Measurements from ENCODE around the gene MCRIP1.

Gene MCRIP1

DNA sequence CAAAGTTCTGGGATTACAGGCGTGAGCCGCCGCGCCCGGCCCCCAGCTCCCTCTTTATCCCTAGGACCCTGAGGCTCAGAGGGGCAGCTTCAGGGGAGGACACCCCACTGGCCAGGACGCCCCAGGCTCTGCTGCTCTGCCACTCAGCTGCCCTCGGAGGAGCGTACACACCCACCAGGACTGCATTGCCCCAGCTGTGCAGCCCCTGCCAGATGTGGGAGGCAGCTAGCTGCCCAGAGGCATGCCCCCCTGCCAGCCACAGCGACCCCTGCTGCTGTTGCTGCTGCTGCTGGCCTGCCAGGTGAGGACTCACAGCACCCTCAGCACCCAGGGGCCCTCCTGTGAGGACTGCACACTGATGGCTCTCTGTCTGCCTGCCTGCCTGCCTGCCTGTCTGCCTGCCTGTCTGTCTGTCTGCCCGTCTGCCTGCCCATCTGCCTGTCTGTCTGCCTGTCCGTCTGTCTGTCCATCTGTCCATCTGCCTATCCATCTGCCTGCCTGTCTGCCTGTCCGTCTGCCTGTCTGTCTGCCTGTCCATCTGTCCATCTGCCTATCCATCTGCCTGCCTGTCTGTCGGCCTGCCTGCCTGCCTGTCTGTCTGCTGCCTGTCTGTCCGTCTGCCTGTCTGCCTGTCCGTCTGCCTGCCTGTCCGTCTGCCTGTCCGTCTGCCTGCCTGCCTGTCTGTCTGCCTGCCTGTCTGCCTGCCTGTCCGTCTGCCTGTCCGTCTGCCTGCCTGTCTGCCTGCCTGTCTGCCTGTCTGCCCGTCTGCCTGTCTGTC, 24.1 kb downstream of the MCRIP1 start:
- peaks cover 56% of the 10 kb centered on the region for H3K27me3 ChIP-seq (ENCODE audit: insufficient read depth, low read length)
- H3K79me2 ChIP-seq (ENCODE audit: control insufficient read depth, insufficient read depth, low read length, unreplicated experiment): no peaks in the 10 kb centered on the region
- no peak overlapping the region for H3K4me3 ChIP-seq (ENCODE audit: low read depth, low read length)
- H3K27ac ChIP-seq (ENCODE audit: low read depth, low read length): no peak overlapping the region
- no peaks in the 10 kb centered on the region for H3K36me3 ChIP-seq (ENCODE audit: insufficient read depth, low read length)
- H2AFZ ChIP-seq (ENCODE audit: low read length, unreplicated experiment): no peak overlapping the region
- H3K4me1 ChIP-seq (ENCODE audit: control insufficient read depth, insufficient read depth, low read length, unreplicated experiment): no peaks in the 10 kb centered on the region

DNA sequence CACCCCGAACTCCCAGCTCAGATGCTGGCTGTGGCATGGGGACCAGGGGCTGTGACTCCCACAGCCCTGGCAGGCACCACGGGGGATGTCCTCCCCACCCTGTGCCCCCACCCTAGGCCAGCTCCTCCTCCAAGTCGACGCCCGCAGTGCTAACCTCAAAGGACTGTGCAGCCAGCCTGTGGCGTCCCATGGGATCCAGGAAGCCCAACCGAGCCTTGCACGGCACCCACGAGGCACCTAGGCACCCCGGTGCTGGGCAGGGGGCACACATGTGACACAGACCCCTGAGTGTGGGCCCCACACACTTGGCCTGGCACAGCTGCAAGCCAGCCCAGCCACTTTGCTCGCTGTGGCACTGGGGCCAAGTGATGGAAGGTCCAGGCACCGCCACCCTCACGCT, 25.3 kb downstream of the MCRIP1 start:
- Histone ChIP-seq H3K27me3 (ENCODE audit: insufficient read depth, low read length) (peaks cover 67% of the 10 kb centered on the region), H3K4me1 (ENCODE audit: control insufficient read depth, insufficient read depth, low read length, unreplicated experiment) (no peaks in the 10 kb centered on the region), H2AFZ (ENCODE audit: low read length, unreplicated experiment) (no peak overlapping the region), H3K36me3 (ENCODE audit: insufficient read depth, low read length) (no peaks in the 10 kb centered on the region), H3K4me3 (ENCODE audit: low read depth, low read length) (no peak overlapping the region), H3K27ac (ENCODE audit: low read depth, low read length) (no peak overlapping the region), H3K79me2 (ENCODE audit: control insufficient read depth, insufficient read depth, low read length, unreplicated experiment) (no peaks in the 10 kb centered on the region)

DNA sequence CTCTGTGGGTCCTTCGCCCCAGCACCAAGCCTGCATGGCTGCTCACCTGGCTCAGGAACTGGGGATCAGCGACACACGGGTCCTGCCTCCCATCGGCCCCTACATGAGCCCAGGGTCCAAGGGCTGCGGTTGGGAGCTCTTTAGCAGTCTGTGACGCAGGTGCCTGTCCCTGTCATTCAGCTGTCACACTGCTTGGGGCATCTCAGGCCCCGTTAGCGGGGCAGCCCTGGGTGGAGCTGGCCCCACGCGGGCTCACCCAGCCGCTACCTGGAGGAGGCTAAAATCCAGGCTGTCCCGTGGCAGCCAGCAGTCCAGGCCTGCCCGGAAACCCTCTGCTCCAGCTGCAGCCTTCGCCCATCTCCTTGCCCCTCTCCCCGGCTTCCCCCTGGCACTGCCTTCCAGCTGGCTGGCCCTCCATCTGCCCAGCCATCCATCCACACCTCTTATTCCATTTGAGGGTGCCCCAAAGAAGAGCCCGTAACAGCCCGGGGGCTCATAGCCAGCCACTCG, 25.8 kb downstream of the MCRIP1 start:
- no peak overlapping the region for H3K4me3 ChIP-seq (ENCODE audit: low read depth, low read length)
- H3K27ac ChIP-seq (ENCODE audit: low read depth, low read length): no peak overlapping the region
- no peak overlapping the region for H2AFZ ChIP-seq (ENCODE audit: low read length, unreplicated experiment)
- H3K79me2 ChIP-seq (ENCODE audit: control insufficient read depth, insufficient read depth, low read length, unreplicated experiment): no peaks in the 10 kb centered on the region
- H3K27me3 ChIP-seq (ENCODE audit: insufficient read depth, low read length): peaks cover 73% of the 10 kb centered on the region
- H3K4me1 ChIP-seq (ENCODE audit: control insufficient read depth, insufficient read depth, low read length, unreplicated experiment): no peaks in the 10 kb centered on the region
- H3K36me3 ChIP-seq (ENCODE audit: insufficient read depth, low read length): no peaks in the 10 kb centered on the region

DNA sequence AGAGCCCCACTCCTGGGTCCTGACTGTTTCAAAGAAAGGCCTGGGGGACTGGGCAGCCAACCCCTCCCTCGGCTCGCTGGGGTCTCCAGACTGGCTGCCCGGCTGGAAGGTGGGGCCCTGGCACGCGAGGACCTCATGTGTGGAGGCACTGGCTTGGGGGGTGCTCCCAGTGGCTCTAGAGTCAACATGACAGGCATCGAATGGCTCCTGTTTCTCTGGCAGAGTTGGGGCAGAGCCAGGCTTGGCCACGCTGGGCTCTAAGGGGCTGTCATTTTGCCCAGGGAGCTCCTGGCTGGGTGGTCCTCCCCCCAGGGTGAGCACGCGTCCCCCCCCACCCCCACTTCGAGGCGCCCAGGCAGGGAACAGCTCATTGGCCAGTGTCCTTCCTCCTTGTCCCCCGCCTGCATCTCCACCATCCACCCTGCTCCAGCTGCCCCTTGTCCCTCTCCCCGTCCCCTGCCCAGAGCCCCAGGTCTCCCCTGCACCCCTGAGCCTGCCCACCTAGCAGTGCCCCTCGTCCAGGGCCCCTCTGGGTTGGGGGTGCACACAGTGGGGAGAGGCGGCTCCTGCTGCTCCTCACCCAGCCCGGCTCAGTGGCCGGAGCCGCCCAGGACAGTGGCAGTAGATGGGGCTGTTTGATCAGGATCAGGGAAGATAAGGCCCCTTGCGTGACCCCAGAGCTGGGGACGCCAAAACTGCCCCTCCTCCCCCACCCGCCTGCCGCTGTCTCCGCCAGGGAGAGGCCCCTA, 26.5 kb downstream of the MCRIP1 start:
- H3K4me1 ChIP-seq (ENCODE audit: control insufficient read depth, insufficient read depth, low read length, unreplicated experiment): no peaks in the 10 kb centered on the region
- no peaks in the 10 kb centered on the region for H3K36me3 ChIP-seq (ENCODE audit: insufficient read depth, low read length)
- no peak overlapping the region for H3K4me3 ChIP-seq (ENCODE audit: low read depth, low read length)
- H3K79me2 ChIP-seq (ENCODE audit: control insufficient read depth, insufficient read depth, low read length, unreplicated experiment): no peaks in the 10 kb centered on the region
- H3K27ac ChIP-seq (ENCODE audit: low read depth, low read length): no peak overlapping the region
- no peak overlapping the region for H2AFZ ChIP-seq (ENCODE audit: low read length, unreplicated experiment)
- peaks cover 79% of the 10 kb centered on the region for H3K27me3 ChIP-seq (ENCODE audit: insufficient read depth, low read length)

DNA sequence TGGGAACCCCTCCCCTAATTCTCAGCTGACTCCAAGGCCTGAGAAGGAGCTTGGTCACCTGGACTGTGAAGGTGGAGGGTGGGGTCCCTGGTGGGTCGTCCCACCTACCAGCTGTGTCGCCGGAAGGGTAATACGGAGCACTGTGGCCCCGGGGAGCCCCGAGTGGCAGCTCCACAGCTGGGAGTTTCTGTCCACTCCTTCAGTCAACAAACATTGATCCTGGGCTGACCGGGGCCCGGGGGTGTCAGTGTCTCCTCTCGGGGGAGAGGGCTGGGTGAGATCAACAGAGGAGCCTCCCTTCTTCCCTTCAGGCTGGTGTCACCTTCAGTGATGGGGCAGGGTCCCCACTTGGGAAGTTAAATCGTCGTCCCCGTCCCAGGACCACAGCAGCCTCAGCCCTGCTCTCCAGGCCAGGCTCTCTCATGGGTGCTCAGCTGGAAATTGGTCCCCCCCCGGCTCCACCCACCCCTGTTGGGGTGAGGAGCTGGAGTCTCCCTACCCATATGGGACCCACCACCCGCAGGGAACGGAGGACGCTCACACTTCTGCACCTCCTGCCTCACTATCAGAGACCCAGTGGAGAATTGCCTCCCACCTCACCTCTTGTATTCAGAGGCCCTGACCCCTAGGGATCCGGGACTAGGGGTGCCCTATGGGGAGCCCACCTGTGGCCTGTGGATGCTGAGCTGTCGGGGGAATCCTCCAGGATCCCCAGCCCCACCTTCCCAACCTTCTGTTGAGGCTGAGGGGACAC, 27.2 kb downstream of the MCRIP1 start:
- H3K4me3 ChIP-seq (ENCODE audit: low read depth, low read length): no peak overlapping the region
- no peaks in the 10 kb centered on the region for H3K36me3 ChIP-seq (ENCODE audit: insufficient read depth, low read length)
- no peaks in the 10 kb centered on the region for H3K79me2 ChIP-seq (ENCODE audit: control insufficient read depth, insufficient read depth, low read length, unreplicated experiment)
- H3K27ac ChIP-seq (ENCODE audit: low read depth, low read length): no peak overlapping the region
- no peaks in the 10 kb centered on the region for H3K4me1 ChIP-seq (ENCODE audit: control insufficient read depth, insufficient read depth, low read length, unreplicated experiment)
- peaks cover 86% of the 10 kb centered on the region for H3K27me3 ChIP-seq (ENCODE audit: insufficient read depth, low read length)
- H2AFZ ChIP-seq (ENCODE audit: low read length, unreplicated experiment): no peak overlapping the region

DNA sequence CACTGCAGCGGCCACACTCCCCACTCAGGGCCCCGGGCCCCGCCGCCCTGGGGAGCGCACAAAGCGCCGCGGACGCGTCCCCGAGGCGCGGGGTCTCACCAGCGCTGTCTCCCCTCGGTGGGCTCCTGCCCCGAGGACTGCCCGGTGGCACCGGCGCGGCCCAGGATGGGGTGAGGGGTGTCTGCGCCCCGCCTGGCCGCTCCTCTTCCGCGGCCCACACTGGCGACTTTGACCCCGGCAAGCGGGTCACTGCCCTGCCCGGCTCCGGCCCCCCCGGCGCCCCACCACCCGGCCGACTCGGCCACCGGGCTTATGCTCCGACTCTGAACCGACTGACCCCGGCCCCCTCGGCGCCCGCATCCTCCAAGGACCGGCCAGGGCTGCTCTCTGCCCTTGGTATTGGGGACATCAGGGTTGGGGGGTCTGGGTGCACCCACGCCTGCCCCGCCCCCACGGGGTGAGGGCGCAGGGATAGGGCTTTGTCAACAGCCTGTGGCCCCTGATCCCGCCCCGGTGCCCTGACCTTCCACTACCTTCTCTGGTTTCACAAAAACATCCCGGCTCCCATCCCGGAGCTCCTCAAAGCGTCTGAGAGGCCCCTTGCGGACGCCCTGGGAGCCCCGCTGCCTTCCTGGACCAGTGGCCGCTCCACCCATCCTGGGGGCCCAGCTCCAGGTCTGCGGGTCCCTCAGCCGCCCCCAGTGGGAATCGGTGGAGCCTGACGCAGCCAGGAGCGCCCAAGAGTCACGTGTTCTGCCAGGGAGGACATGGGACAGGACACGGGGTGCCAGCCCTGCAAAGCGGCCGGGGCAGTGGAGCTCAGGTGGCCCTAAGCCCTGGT, 28.3 kb downstream of the MCRIP1 start:
- Histone ChIP-seq H3K27me3 (ENCODE audit: insufficient read depth, low read length) (peaks cover 94% of the 10 kb centered on the region), H3K4me3 (ENCODE audit: low read depth, low read length) (no peak overlapping the region), H3K27ac (ENCODE audit: low read depth, low read length) (no peak overlapping the region), H3K36me3 (ENCODE audit: insufficient read depth, low read length) (no peaks in the 10 kb centered on the region), H2AFZ (ENCODE audit: low read length, unreplicated experiment) (no peak overlapping the region), H3K4me1 (ENCODE audit: control insufficient read depth, insufficient read depth, low read length, unreplicated experiment) (no peaks in the 10 kb centered on the region), H3K79me2 (ENCODE audit: control insufficient read depth, insufficient read depth, low read length, unreplicated experiment) (no peaks in the 10 kb centered on the region)

DNA sequence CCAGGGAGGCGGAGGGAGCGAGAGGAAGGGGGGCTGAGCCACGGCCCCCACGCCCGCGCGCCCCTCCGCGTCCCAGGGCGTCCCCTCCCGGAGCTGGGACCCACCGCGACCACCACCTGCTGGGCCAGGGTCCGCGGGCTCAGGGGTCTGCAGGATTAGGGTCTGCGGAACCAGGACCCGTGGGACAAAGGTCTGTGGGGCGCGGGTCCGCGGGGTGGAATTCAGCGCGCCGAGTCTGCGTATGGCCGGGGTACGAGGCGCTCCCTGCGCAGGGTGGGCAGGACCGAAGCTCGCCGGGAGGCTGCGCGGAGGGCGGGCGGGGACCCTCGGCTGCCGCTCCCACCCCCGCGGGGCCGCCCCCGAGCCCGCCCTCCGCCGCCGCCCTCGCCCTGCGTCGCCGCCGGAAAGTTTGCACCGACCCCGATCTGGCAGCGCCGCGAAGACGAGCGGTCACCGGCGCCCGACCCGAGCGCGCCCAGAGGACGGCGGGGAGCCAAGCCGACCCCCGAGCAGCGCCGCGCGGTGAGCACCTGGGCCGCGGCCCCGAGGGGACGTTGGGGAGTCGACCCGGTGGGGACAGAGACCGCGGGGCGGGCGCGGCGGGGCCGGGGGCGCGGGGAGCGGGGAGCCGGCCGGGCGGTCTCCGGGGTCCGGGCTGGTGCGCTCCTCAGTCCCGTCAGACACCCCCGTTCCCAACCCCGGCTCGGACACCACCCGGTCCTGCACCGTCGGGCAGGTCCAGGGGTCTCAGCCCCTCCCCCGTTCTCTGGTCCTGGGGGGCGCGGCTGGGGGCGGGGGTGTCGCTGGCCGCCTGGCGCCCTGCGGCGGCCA, 29.1 kb downstream of the MCRIP1 start, which contains the start of gene GCGR:
GCGR (plus strand) TSS at position 423 of the 831 bp plus-strand sequence. CDS start 4,869 bp downstream, outside the sequence.
- Histone ChIP-seq H3K4me3 (ENCODE audit: low read depth, low read length) (no peak within 1 kb of the TSS), H2AFZ (ENCODE audit: low read length, unreplicated experiment) (no peak within 1 kb of the TSS), H3K36me3 (ENCODE audit: insufficient read depth, low read length) (no peaks in the 10 kb centered on the region), H3K79me2 (ENCODE audit: control insufficient read depth, insufficient read depth, low read length, unreplicated experiment) (no peaks in the 10 kb centered on the region), H3K27ac (ENCODE audit: low read depth, low read length) (no peak within 1 kb of the TSS), H3K4me1 (ENCODE audit: control insufficient read depth, insufficient read depth, low read length, unreplicated experiment) (no peaks in the 10 kb centered on the region), H3K27me3 (ENCODE audit: insufficient read depth, low read length) (peaks cover 88% of the 10 kb centered on the region)

DNA sequence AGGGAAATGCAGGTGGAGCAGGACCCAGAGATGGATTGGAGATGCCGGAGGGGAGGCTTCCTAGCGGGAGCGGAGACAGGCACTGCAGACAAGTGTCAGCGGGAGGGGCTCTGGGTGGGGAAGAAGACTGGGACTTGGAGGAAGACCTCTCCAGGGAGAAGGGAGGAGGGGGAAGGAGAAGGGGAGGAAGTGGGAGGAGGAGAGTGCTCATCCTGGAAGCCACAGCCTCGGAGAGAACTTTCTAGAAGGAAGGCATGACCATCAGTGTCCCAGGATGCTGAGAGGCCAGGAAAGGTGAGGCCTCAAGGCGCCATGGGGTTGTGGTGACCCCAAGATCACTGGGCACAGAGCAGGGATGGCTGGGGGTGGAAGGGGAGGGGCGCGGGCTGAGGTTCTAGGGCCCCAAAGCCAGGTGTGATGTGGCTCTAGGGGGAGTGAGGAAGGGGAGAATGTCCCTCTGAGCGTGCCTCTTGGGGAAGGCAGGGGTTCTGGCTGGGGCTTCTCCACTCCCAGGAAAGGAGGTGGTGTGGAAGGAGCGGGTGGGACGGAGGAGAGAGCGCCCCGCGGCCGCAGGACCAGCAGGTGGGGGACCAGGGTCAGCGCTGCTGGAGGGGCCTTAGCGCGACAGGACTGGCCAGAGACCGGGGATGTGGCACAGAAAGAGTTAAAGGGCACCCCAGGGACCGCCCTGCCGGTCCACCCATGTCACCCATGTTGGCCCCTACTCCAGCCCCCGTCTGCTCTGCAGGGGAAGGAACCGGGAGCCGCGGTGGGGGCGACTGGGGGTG, 30.0 kb downstream of the MCRIP1 start:
- no peaks in the 10 kb centered on the region for H3K79me2 ChIP-seq (ENCODE audit: control insufficient read depth, insufficient read depth, low read length, unreplicated experiment)
- no peaks in the 10 kb centered on the region for H3K36me3 ChIP-seq (ENCODE audit: insufficient read depth, low read length)
- H3K4me3 ChIP-seq (ENCODE audit: low read depth, low read length): no peak overlapping the region
- no peaks in the 10 kb centered on the region for H3K4me1 ChIP-seq (ENCODE audit: control insufficient read depth, insufficient read depth, low read length, unreplicated experiment)
- no peak overlapping the region for H3K27ac ChIP-seq (ENCODE audit: low read depth, low read length)
- no peak overlapping the region for H2AFZ ChIP-seq (ENCODE audit: low read length, unreplicated experiment)
- H3K27me3 ChIP-seq (ENCODE audit: insufficient read depth, low read length): peaks cover 84% of the 10 kb centered on the region

All from ACC112 (cell line).